GM21381 (cell line): Measurements from ENCODE around the gene NR2C2.
A peak's percentile ranks its signal among the peaks of the same experiment; 100 is the strongest.

Source experiments
- ATAC-seq: cut with Tn5 transposase; IDR thresholded peaks from one replicate; pipeline ENCODE4 v1.9.1; 2021; ENCODE audit warnings: mild to moderate bottlenecking, moderate library complexity; ENCODE audit not compliant: unreplicated experiment

NR2C2 gene

GRCh38 chr3:14921034-14921616 lies 26.3 kb upstream of the NR2C2 start:
- ATAC-seq: peak; percentile 78

GRCh38 chr3:14921811-14922705 lies 25.3 kb upstream of the NR2C2 start:
- ATAC-seq: no peak

GRCh38 chr3:14922863-14923262 lies 24.5 kb upstream of the NR2C2 start:
- ATAC-seq: no peak

GRCh38 chr3:14923476-14923875 lies 23.9 kb upstream of the NR2C2 start:
- no peak for ATAC-seq

GRCh38 chr3:14925729-14926591 lies 21.4 kb upstream of the NR2C2 start:
- ATAC-seq: no peak

- no peak for ATAC-seq
These were observed 20.8 kb upstream of the NR2C2 start for GRCh38 chr3:14926592-14926991.

- ATAC-seq: no peak
These were observed 20.1 kb upstream of the NR2C2 start for GRCh38 chr3:14927308-14927707.

GRCh38 chr3:14929310-14930074 lies 17.9 kb upstream of the NR2C2 start:
- no peak for ATAC-seq

GRCh38 chr3:14933820-14934425 lies 13.5 kb upstream of the NR2C2 start:
- ATAC-seq: no peak

- ATAC-seq: no peak
These were observed 11.6 kb upstream of the NR2C2 start for GRCh38 chr3:14935592-14936345.

- no peak for ATAC-seq
These were observed 8.4 kb upstream of the NR2C2 start for GRCh38 chr3:14938954-14939353.

GRCh38 chr3:14941871-14942270 lies 5.5 kb upstream of the NR2C2 start:
- no peak for ATAC-seq

GRCh38 chr3:14943042-14943441 lies 4.3 kb upstream of the NR2C2 start:
- ATAC-seq: no peak

GRCh38 chr3:14946236-14946635 lies 1.1 kb upstream of the NR2C2 start:
- ATAC-seq: no peak

- no peak for ATAC-seq
These were observed 664 bp upstream of the NR2C2 start for GRCh38 chr3:14946739-14947099.

GRCh38 chr3:14947886-14948608 lies 664 bp downstream of the NR2C2 start:
- peak; percentile 82 for ATAC-seq

- no peak for ATAC-seq
These were observed 1.2 kb downstream of the NR2C2 start for GRCh38 chr3:14948609-14949038.

- ATAC-seq: no peak
These were observed 1.7 kb downstream of the NR2C2 start for GRCh38 chr3:14949126-14949525.

GRCh38 chr3:14950274-14950673 lies 2.9 kb downstream of the NR2C2 start:
- ATAC-seq: no peak
